ENCODE results near the gene SQOR.

SQOR gene

DNA sequence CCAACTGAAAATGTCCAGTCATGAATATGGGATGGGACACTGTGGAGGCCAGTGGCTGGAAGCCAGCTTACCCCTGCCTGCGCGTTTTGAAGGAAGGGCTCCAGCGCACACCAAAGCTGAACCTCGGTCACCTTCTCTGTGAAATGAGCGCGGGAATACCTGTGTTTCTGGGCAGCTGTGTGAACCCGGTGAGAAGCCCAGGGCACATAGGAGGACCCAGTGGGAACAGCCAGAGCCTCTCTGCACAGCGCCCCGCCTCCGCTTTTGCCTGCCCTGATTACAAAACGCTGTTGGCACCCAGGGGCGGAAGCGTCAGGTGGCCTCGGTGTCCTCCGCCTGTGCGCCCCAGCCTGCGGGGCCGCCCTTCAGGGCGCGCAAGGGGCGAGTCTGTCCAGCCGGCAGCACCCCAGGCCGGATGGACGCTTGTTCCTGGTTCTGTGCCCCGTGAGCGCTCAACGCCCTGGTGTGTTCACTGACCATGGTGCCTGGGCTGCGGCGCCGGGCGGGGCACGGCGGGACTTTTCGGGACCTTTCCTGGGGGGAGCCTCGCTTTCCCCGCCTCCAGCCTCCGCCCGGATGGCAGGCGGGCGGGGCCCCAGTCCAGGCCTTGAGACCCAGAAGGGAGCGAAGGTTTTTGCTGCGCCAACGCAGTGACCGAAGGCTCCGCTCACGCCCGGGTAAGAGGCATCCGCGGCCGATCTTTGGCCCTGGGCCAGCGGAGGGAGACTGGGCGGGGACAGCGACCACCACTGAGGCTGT is at the start of gene SQOR:
Gene SQOR, plus strand, starts transcription at position 598 of the 759 bp plus-strand sequence. CDS start 23,895 bp downstream, outside the sequence.
- DNase-seq, result no peak

DNA sequence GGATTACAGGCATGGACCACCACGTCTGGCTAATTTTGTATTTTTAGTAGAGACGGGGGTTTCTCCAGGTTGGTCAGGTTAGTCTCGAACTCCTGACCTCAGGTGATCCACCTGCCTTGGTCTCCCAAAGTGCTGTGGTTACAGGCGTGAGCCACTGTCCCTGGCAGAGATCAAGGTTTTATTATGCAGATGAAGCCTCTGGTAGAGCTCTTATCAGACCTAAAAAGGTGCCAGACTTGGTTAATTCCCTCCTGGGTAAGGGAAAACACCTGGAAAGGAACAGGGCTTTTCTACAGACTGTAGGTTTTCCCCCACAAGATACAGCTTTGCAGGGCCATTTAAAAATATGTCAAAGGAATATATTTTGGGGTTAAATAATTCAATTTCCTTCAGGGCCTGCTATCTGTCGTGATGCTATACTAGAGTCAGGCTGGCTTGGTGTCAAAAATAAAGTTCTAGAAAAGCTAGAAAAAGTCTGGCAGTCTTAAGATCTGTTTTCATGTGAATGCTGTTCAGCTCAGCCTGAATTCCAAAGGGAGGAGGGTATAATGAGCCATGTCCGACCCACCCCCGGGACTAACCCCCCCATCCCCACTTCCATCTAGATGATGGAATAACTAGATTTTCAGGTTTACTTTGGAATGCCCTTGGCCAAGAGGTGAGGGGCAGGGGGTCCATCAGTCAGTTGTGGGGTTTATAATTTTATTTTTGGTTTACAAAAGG is 49.6 kb upstream of the SQOR start:
- no peak for DNase-seq

DNA sequence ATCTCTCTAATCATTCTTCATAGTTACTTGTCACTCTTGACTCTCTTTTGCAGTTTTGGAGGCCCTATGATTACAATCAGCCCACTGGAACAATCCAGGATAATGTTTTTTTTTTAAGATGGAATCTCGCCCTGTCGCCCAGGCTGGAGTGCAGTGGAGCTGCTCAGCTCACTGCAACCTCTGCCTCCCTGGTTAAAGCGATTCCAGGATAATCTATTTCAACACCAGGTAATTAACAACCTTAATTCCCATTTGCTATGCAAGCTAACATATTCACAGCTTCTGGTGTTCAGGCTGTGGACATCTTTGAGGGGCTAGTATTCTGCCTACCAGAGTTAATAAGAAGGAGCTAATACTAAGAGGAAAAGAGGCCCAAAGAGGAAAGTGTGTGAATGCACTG is 48.7 kb upstream of the SQOR start:
- no peak for DNase-seq

DNA sequence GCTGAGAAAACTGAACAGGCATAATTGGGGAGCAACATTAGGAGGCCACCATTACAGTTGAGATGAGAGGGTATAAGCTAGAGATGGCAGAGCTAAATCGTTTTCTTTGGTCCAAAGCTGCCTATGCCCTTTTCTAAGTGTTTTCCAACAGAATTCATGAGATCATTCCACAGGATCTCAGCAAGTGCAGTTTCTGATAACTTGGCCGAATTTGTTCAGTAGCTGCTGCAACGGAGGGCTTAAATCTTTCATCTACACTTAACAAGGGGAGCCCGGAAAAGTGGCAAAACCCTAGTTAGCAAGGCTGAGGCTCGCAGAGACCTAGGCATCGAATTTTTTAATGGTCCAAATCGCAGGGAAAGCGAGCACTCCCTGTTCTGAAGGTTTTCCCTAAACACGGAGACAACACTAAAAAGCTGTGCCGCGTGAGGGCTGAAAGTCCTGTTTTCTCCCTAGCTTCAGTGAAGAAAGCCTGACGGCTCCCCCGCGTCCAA is 48.2 kb upstream of the SQOR start:
- DNase-seq, result no peak

DNA sequence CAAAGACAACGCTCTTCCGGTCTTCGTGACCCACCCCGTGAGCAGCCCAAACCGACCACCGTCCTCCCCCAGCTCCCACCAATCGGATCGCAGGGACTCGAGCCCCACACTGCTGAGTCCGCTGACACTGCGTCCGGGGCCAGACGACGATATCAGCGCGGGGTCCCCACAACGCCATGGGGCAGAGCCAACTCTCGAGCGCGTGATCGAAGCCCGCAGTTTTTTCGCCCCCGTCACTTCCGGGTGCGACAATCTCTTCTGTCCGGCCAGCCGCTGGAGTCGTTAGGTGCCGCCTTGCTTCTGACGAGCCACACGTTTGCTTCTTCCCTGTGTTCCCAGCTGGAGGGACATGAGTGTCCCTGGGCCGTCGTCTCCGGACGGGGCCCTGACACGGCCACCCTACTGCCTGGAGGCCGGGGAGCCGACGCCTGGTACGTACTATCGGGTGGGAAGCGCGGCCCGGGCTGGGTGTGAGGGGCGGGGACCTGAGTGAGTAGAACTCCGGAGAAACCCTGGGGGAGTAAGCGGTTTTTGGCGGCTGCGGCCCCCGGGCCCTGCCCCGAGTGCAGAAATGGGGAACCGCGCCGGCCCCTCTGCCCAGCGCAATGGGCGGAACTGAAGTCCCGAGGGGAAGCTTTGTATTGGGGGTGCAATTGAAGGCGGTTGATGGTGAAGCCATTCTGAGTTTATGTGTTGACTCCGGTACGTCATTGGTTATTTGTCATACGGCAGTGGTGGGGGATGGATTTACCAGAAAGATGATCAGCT is 47.5 kb upstream of the SQOR start, which contains the start of gene BLOC1S6:
Gene BLOC1S6, plus strand, starts transcription at position 285 of the 768 bp plus-strand sequence. Its CDS starts 65 bp downstream, at position 350.
- peak; percentile 89 for DNase-seq

DNA sequence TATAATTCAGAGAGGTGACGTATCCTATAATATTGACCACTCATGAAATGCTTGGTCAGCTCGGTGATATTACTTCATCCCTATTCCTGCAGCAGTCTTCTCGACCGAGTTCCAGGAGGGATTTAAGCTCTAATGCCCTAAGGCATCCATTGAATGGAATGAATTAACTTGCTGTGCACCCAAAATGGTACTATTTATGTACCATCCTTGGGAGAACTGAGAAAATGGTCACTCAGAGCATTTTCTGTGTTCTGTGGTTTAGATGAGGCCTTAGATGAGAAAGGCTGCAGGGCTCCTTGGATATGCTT is 47.0 kb upstream of the SQOR start:
- DNase-seq, result no peak

DNA sequence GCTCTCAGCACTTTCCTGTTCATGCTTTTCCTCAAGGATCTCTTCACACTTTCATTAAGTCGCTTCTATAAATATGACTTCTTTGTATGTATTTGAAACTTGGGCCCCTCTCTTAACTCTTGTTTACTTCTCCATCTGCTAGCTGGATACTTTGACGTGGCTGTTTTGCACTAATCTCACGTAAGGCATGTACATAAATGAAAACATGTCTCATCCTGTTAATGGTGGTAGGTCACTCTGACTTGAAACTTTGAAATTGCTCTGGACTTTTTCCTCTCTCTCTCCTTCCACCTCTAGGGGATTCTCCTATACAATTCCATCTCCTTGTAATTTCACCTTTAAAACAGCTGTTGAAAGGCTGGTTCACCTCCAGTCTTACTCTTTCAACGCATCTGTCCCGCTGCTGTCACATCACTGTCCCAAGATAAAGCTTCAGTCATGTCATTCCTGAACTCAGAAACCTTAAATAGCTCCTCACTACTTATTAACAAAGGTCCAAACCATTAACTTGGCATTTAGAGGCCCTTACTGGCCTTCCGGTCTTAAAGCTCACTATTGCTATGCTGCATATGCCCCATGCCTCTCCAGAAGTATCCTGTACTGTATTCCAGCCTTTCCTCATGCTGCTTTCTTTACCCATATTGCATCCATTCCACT is 46.5 kb upstream of the SQOR start:
- DNase-seq, result no peak

DNA sequence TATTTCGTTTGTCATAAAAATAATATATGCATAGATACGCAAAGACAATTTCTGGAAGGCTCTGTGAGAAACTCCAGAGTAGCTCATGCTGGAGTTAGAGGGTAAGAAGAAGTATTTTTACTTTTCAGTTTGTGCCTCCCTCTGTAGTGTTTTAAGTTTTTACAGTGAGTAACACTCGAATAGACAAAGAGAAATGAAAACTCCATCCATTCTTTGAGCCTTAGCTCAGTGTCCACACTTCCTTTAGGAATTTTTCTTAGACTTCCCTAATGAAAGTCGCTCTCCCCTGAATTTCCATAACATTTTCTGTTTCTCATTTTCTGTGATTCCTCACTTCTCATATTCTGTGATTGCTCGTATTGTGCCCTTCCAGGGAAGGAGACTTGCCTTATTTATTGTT is 45.6 kb upstream of the SQOR start:
- DNase-seq, result no peak

DNA sequence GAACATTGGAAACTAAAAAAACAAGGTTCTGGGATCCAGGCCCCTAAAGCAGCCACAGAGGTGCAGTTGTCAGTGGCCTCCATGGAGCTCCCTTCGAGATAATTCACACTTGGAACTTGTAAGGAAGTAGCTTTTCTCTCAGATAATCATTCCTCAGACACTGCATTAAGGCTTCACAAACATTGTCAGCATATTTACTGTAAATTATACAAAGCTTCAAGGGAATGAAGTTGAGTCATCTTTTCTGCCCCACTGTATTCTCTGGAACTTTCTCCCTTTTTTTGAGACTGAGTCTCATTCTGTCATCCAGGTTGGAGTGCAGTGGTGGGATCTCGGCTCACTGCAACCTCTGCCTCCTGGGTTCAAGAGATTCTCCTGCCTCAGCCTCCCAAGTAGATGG is 40.5 kb upstream of the SQOR start:
- DNase-seq, result no peak

DNA sequence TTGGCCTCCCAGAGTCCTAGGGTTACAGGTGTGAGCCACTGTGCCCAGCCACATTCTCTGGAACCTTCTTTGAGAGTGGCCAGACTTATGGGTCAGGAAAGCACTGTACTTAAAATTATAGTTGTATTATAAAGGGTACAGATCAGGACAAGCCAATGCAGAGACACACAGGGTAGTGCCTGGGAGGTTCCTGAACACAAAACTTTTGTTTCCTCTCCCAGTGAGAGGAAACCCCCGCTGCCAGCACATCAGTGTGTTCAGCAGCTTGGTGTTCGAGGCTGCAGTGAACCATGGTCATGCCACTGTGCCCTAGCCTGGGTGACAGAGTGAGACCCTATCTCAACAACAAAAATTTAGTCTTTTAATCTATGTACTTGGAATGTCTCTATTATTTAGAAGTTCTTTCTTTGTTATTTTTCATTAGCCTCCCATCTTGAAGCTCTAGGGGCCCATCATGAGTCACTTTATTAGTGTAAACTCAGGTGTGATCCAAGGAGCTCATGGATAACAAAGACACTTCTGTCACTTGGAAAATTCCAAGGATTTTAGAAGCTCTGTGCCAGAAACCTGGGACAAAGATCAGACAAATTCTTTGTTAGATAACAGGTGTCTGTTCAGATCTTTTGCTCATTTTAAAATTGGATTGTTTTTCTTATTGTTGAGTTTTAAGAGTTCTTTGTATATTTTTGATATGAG is 39.8 kb upstream of the SQOR start:
- no peak for DNase-seq

DNA sequence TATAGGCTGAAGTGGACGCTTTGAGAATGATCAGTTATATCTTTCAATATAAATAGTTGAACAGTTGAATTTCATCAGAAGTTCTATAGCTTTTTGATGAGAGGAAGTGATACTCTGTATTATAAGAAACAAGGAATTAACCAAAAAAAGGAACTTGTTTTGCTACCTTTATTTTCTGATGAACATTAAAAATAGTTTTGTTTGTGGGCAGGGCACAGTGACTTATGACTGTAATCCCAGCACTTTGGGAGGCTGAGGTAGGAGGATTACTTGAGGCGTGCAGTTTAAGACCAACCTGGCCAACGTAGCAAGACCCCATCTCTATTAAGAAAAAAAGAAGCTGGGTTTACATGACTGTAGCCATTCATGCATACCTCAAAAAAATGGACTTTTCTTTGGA is 30.9 kb upstream of the SQOR start:
- no peak for DNase-seq

DNA sequence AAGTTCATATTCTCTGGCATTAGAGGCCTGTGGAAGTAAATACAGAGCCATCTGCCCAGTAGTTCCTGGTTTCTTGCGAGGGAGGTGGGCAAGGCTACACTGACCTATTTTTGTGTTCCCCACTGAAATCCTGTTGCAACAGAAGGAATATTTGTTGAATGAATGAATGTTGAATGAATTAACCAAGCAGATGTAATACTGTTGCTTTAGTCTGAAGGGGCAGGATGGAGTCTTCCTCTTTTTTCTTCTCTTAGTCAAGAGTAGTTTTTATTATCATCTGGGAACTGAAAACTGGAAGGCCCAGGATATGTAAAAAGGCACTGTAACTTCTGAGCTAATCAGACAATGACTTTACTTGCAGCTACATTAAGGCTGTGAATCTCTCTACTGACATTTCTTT is 30.5 kb upstream of the SQOR start:
- no peak for DNase-seq

DNA sequence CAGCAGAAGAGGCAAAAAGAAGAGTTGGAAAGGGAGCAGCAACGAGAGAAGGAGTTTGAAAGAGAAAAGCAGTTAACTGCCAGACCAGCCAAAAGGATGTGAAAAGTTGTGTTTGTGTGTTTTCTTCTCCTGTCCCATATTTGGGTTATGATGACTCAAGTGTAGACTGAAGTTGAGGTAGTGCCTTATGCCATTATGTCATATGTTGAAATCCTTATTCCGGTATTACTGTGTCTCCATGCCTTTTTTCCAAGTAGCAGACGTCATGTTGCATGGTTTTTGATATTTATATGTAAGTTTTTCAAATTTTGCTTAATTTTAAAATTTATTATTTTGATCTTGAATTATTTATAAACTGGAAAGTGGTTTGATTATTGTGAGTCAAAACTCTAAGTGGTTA is 28.4 kb upstream of the SQOR start:
- DNase-seq, result no peak

DNA sequence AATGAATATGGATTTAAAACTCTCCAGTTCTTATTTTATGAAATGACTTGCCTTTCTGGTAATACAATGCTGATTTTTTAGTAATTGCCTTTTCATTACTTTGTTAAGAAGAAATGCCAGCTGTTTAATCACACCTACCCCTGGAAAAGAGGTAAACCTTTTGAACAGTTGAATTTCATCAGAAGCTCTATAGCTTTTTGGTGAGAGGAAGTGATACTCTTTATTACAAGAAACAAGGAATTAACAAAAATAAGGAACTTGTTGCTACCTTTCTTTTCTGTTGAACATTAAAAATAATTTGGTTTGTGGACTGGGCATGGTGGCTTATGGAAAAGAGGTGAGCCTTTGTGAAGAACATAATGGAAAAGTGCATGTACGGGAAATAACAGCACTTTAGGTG is 28.0 kb upstream of the SQOR start:
- no peak for DNase-seq

DNA sequence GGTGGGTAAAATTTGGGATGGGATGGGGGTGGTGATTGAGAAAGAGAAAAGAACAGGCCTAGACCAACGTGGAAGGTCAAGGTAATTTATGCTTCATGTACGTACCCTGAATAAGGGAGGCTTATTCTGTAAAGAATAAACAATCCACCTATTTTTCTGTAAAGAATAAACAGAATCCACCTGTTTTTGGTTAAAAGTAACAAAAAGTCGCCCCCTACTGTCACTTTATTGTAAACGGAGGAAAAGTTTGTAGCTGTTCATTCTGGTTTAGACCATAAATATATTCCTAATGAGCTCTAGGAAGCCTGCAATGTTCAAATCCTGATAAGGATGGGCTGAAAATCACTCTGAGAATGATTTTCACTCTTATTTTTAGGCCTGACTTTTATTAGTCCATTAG is 23.5 kb upstream of the SQOR start:
- DNase-seq, result peak; percentile 12

DNA sequence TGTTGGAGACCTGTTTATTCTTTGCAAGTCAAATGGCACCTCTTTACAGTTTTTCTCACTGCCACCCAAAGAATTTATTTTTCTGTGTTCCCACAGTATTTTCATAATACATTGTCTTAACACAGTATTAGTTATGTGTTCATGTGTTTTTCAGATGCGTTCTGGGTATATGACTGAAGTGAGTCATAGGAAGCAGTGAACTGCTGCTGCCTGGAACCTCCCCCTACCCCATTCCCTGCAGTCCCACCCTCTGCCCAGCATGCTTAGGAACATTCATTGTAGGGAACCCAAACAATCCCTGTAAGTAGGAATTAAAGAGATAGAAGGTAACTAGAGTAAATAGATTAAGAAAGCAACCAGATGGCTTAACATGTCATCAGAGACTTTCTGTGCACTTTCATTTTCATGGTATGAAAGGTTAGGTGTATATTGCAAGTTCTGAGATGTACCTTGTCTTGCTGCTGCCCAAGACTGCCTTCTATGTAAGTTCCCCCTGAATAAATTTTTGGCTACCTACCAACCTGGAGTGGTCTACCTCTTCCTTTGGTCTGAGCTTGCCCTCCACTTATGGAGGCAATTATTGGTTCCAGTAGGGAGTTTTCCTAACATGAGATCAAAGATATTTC is 21.9 kb upstream of the SQOR start:
- peak; percentile 49 for DNase-seq

DNA sequence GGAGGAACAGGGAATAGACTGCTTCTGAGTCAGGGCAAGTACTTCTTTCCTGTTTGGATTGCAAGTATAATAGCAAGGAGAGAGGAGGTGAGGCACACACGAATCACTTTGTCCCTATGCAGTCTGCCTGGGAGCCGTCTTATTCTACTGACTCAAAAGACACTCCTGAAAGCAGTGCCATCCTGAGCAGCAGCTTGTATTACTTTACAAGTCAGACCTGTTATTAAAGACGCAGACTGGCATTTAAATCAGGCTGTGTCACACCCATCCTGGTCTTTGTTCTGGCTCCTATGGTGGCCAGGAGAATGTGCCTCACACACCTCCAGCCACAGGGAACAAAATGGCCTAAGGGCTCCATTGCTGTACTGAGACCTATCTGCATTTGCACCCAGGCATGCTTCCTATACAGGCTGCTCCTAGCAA is 17.9 kb upstream of the SQOR start:
- DNase-seq, result no peak

DNA sequence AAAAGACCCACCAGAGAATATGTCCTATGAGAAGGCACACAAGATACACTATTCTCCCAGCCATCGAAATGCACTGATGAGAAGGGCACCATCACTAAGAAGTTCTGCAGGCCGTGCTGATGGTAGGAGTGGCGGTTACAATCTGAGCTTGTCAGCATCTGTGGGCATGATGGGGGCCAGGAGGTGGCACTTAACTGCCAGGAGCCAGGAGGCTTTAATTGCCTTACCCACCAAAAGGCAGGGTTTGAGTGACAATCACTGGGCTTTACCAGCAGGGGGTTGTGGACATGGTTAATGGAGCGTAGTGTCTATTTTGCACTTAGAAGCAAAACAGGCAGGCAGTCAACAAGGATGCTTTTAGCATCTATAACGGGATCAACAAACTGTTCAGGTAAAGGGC is 16.0 kb upstream of the SQOR start:
- DNase-seq, result no peak

DNA sequence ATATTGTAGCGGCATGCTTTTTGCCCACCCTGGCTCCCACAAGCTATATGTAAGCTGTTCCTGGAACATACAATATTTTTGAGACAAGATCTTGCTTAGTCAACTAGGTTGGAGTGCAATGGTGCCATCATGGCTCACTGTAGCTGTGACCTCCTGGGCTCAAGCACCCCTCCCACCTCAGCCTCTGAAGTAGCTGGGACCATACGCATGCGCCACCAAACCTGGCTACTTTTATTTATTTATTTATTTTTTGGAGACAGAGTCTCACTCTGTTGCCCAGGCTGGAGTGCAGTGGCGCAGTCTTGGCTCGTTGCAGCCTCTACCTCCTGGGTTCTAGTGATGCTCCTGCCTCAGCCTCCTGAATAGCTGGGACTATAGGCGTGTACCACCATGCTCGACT is 6.7 kb upstream of the SQOR start:
- DNase-seq, result no peak

DNA sequence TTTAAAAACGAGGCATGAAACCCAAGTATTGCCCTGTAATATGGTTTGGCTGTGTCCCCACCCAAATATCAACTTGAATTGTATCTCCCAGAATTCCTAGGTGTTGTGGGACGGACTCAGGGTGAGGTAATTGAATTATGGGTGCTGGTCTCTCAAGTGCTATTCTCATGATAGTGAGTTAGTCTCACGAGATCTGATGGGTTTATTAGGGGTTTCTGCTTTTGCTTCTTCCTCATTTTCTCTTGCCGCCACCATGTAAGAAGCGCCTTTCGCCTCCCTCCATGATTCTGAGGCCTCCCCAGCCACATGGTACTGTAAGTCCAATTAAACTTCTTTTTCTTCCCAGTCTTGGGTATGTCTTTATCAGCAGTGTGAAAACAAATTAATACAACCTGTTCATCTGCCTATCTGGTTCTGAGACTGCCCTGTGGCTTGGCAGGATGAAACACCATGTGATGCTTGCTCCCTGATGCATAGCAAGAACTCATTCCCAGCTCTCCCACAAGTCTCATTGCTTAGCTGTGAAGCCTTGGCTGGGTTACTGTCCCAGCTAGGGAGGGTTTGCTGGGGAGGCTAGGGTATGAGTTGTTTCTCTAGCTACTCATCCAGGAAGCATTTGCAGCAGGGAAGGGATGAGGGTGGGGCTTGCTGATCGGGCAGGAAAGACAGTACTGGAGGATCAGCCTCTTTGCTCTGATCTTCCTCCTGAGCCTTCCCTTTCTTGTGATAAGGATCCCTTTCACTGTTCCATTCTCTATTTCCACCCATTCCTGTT is 3.7 kb upstream of the SQOR start:
- DNase-seq, result peak; percentile 91

DNA sequence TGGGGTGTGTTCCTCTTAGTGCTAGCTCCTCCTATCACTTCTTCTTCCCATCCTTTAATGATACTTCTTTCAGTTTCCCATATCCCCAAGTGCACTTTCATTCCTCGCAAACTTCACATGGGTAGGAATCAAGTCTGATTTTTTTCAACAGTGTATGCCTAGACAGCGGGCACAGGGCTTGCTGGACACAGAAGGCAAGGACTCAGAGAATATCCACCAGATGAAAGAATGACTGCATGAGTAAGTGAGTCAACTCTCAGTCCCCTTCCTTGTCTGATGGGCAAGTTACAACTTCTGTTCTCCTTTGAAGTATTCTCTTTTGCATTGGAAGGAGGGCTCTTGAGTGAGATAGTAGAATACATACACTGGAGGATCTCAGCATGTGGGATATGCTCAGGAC is 3.1 kb upstream of the SQOR start:
- no peak for DNase-seq
